D721Med (cell line): Measurements from ENCODE around the gene MVB12B.

ENCODE experiments used
- DNase-seq: peaks from one replicate; pipeline ENCODE4 v3.0.0; 2011; ENCODE audit warnings: low spot score; ENCODE audit not compliant: insufficient read length
- FAIRE-seq: peaks from 2 replicates; lab custom pipeline; 2011; peaks lifted over from hg19 to GRCh38; lab: Jason Lieb, UNC
- TF ChIP-seq, protein P1 (sequence below): IDR thresholded peaks from 2 replicates; pipeline ENCODE4 v1.5.1; 2012; ENCODE audit warnings: mild to moderate bottlenecking, control low read depth; ENCODE audit not compliant: insufficient read depth; ENCODE audit errors: missing control alignments

Gene MVB12B

DNA sequence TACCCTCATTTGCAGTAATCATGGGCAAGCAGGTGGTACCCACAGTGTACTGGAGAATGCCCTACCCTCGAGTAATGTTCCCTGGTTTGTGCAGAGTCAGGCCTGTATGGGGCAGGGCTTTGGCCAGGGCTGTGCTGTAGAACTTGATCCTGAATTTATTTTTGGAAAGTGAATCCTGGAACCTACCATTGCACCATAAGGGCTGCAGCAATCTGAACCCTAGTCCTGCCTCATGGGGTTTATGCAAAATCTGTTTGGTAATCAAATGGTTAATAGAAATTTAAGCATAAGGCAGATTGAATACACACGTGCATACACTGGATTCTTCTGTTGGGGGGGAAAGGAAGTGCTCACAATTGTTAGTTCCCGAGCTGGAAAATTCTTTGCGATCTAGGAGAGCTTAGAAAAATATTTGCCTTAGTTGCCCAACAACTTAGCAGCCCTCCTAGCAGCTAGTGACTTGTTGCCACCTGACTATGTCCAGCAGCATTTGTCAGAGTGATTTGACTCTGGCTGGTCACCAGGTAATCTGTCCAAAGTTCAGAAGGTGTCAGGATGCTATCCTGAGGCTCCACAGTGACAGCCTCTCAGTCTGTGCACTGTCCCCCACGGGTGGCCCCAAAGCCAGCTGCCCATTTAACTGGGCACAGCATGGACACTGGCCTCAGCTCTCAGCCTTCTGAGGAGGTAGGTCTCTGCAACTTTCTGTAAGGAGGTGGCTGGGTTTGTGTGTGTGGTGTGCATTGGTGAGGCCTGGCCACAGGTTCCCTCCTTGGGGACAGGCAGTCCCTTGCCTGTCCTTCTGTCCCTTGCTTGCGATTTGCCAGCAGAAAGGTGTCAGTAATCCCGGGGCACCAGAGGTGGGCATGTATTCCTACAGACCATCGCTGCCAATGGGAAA lies 8.3 kb downstream of the MVB12B start:
- DNase-seq (no peak), FAIRE-seq (no peak)

DNA sequence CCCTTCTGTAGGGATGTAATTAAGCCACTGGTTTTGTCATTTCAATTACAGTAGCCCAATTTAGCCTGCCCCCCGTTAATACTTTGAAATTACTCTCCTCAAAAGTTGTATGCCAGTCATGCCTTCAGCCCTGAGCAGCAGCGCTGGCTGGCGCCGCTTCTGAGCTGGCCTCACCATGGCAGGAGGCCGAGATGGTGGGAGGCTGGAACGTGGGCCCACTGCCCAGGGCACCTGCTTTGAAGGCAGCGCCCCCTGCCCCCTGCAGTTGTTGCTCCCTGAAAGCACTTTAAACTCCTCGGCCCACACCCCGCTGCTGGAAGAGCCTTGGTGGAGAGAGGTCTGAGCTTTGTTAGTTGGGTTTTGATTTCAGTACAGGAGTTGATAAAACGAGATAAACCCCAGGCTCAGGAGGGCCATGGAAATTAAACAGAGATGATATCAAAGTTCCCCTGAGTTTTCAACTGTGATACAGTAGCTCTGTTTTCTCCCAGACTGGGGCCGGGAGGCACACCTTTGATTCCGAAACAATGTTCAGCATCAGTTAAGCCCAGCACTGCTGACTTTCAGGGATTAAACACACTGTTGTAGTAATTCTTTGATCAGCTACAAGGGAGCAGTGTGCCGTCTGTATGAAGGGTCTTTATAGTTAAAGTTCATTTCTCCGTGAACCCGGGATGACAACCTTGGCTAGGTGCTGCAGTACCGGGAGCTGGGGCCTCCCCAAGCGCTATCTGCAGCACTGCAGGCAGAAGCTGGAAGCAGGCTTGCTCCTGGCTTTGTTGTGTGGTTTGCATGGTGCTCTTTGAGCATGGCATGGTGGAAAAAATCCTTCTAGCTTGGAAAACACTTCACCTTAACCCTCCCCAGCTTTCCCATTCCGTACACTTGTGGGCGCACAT lies 9.5 kb downstream of the MVB12B start:
- FAIRE-seq (no peak), DNase-seq (no peak)
- TF ChIP-seq, protein P1, sequence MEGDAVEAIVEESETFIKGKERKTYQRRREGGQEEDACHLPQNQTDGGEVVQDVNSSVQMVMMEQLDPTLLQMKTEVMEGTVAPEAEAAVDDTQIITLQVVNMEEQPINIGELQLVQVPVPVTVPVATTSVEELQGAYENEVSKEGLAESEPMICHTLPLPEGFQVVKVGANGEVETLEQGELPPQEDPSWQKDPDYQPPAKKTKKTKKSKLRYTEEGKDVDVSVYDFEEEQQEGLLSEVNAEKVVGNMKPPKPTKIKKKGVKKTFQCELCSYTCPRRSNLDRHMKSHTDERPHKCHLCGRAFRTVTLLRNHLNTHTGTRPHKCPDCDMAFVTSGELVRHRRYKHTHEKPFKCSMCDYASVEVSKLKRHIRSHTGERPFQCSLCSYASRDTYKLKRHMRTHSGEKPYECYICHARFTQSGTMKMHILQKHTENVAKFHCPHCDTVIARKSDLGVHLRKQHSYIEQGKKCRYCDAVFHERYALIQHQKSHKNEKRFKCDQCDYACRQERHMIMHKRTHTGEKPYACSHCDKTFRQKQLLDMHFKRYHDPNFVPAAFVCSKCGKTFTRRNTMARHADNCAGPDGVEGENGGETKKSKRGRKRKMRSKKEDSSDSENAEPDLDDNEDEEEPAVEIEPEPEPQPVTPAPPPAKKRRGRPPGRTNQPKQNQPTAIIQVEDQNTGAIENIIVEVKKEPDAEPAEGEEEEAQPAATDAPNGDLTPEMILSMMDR = no peak

More for the DNA sequence above, 8.3 kb downstream of the MVB12B start:
- TF ChIP-seq, protein P1 = no peak

DNA sequence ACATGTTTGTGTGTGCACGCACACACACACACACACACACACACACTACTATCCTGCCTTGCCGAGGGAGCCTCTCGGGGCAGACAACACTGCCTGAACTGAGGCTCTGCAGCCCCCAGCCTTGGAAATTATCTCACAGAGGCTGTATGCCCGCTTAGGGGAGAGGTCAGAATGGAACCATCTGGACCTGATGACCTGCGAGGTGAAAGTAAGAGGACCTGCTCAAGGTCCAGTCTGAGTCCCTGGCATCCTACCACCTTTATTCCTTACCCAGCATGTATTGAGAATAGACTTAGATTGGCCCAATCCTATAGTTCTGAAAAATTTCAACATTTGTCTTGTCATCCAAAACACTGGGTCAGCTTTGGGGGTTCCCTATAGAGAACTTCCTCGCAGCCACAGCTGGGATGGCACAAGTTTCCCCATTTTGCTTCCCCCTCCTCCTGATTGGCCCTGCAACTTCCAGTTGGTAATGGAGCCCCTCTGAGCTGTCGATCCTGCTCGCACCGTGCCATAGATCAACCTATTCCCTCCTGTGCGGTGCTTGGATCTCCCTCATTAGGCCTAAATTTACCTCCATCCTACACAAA lies 10.2 kb downstream of the MVB12B start:
- TF ChIP-seq, protein P1 = no peak
- no peak for FAIRE-seq
- no peak for DNase-seq

DNA sequence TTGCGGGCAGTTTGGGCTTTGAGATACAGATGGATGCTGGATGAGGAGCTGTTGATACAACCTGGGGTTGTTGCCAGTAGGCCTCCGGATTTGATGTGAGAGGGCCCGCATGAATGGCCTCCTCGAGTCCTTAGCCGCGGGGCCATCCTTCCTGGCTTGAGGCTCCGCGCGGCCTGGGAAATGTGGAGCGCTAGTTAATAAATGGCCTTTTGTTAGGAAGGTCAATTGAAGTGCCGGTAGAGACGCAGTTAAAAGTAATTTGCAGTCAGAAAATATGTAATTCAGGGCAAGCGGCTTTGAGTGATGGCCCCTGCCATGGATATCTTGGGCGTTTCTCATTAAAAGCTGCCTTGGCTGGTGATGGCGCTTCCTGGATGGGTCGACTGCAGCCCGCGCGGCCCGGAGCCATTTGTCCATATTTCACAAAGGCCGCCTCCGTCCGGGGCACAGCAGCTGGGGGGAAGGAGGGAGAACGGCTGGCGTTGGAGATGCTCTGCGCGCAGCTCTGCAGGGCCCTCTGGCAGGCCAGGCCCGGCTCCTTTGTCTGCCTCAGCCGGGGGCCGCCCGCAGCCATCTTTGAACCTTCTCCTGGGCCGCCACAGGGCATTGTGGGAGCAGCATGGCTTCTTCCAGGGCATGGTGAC lies 11.2 kb downstream of the MVB12B start:
- DNase-seq (no peak), FAIRE-seq (no peak)
- TF ChIP-seq, protein P1 = no peak

DNA sequence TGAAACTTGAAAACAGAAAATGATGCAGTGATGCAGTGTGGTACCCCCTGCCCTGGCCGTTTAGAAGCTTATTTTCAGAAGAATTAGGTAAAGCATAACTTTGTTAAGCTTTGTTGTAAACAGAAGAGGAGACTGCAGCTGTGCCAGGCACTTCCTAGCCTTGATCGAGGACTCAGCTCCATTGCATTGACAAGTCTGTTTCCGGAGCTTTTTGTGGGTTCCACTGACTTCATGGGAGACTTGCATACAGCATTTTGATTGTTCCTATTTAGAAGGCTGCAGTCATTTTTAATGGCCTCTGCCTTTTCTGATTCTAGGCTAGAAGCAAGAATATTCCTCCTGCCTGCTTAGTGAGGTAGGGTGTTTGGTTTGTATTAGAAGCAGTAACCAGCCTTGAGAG lies 12.3 kb downstream of the MVB12B start:
- TF ChIP-seq, protein P1 = no peak
- FAIRE-seq = no peak
- DNase-seq = no peak

DNA sequence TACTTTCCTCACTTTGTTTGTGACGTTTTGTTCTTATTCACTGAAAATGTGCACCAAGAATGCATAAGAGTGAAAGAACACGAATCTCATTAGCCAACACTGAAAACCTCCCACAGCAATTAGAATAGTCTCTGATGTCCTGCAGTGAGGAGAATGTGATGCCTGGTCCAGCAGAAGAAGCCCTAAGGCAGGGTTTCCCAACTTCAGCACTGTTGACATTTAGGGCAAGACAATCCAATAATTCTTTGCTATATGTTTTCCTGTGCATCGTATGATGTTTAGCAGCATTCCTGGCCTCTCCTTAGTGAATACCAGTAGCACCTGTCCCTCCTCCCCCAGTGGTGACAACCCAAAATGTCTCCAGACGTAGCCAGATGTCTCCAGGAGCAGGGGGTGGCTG lies 14.8 kb downstream of the MVB12B start:
- no peak for DNase-seq
- TF ChIP-seq, protein P1 = no peak
- FAIRE-seq = no peak
